Keratinocyte (primary cell): ENCODE results near the gene SMAD9. TPM values are rescaled to one million over a fixed set of nuclear protein-coding genes. Genes with fewer than 3 reads are reported as not detected.

Source experiments
- DNase-seq: peaks from one replicate; pipeline ENCODE4 v3.0.0-alpha.2; 2011; ENCODE audit warnings: low read depth, missing footprints, low spot score
- FAIRE-seq: peaks from 2 replicates; lab custom pipeline; 2011; peaks lifted over from hg19 to GRCh38; lab: Jason Lieb, UNC
- H2AFZ ChIP-seq: 2 replicates; pipeline ENCODE4 v1.6.0; 2012; ENCODE audit warnings: low read length, control low read depth, inconsistent platforms; ENCODE audit not compliant: control insufficient read depth
- H3K27ac ChIP-seq: 2 replicates; pipeline ENCODE4 v1.5.1; 2011; ENCODE audit warnings: low read length; ENCODE audit not compliant: control insufficient read depth, insufficient read depth
- H3K27me3 ChIP-seq: 3 replicates; pipeline ENCODE4 v1.6.0; 2011; ENCODE audit warnings: low read length; ENCODE audit not compliant: control insufficient read depth, insufficient read depth; ENCODE audit errors: extremely low read depth
- H3K36me3 ChIP-seq, 2 experiments: 2 replicates in 1 of 2; 3 replicates in 1 of 2; pipeline ENCODE4 v1.5.1; 2011; ENCODE audit warnings: low read length in 2 of 2, mild to moderate bottlenecking in 1 of 2; ENCODE audit not compliant: control insufficient read depth in 2 of 2, insufficient read depth in 2 of 2; ENCODE audit errors: extremely low read depth in 1 of 2
- H3K4me1 ChIP-seq: 3 replicates; pipeline ENCODE4 v1.5.1; 2011; ENCODE audit warnings: low read length; ENCODE audit not compliant: control insufficient read depth, insufficient read depth; ENCODE audit errors: extremely low read depth
- H3K4me2 ChIP-seq: 3 replicates; pipeline ENCODE4 v1.6.0; 2011; ENCODE audit warnings: low read depth, low read length; ENCODE audit not compliant: control insufficient read depth, insufficient read depth; ENCODE audit errors: extremely low read depth
- H3K4me3 ChIP-seq, 3 experiments: fragments of 200-600 bp in 1 of 3; sonication (generic) in 1 of 3; 2 replicates in 2 of 3; 3 replicates in 1 of 3; pipeline ENCODE4 v1.5.1; 2011 to 2016; ENCODE audit warnings: low read length in 3 of 3, mild to moderate bottlenecking in 3 of 3, control low read depth in 2 of 3, inconsistent platforms in 1 of 3, low read depth in 1 of 3, mixed read lengths in 1 of 3, mixed run types in 1 of 3, moderate library complexity in 1 of 3; ENCODE audit not compliant: control insufficient read depth in 2 of 3, insufficient read depth in 2 of 3; ENCODE audit errors: extremely low read depth in 1 of 3
- H3K79me2 ChIP-seq: 2 replicates; pipeline ENCODE4 v1.6.0; 2012; ENCODE audit warnings: low read length; ENCODE audit not compliant: control insufficient read depth, insufficient read depth
- H3K9ac ChIP-seq: 3 replicates; pipeline ENCODE4 v1.6.0; 2011; ENCODE audit warnings: low read length; ENCODE audit not compliant: control insufficient read depth, insufficient read depth; ENCODE audit errors: extremely low read depth
- H3K9me1 ChIP-seq: 3 replicates; pipeline ENCODE4 v1.6.0; 2011; ENCODE audit warnings: low read length; ENCODE audit not compliant: control insufficient read depth, insufficient read depth; ENCODE audit errors: extremely low read depth
- H3K9me3 ChIP-seq: 2 replicates; pipeline ENCODE4 v1.5.1; 2012; ENCODE audit warnings: low read depth, low read length; ENCODE audit not compliant: control insufficient read depth
- H4K20me1 ChIP-seq: 3 replicates; pipeline ENCODE4 v1.6.0; 2011; ENCODE audit warnings: low read length; ENCODE audit not compliant: control insufficient read depth, insufficient read depth; ENCODE audit errors: extremely low read depth
- EZH2 ChIP-seq: IDR thresholded peaks from one replicate; pipeline ENCODE4 v1.6.1; 2012; ENCODE audit warnings: inconsistent platforms, mild to moderate bottlenecking, low read length, moderate library complexity
- dilution Hi-C: fragments of 300-500 bp; cut with MboI; formaldehyde crosslinking; loops from one replicate; pipeline ENCODE4 v1.7.0; 2020; ENCODE audit warnings: low sequenced_read_pairs; ENCODE audit not compliant: extremely low pct_ligation_motif_present
- polyA plus RNA-seq, 5 experiments: library from polyadenylated mRNA; depleted of rRNA in 3 of 5; stranded (reverse) in 3 of 5; stranded (forward) in 1 of 5; unstranded in 1 of 5; fragments of >200 nt; gene quantifications; 1 replicate in 1 of 5; 2 replicates in 3 of 5; 3 replicates in 1 of 5; pipeline versions ENCODE4 v1.2.1 to v1.2.3, GENCODE V29; 2011 to 2012; ENCODE audit warnings: missing spikeins in 2 of 5, low read depth in 1 of 5, low replicate concordance in 1 of 5
- TF ChIP-seq, protein P1 (sequence below), 3 experiments: IDR thresholded peaks in 1 of 3; conservative IDR thresholded peaks in 1 of 3; optimal IDR thresholded peaks in 1 of 3; 2 replicates in 2 of 3; 3 replicates in 1 of 3; pipeline versions ENCODE3 to v1.5.1; 2011; ENCODE audit warnings: low read length in 3 of 3, mild to moderate bottlenecking in 3 of 3, moderate library complexity in 2 of 3, control low read depth in 1 of 3, inconsistent platforms in 1 of 3; ENCODE audit not compliant: insufficient read depth in 2 of 3; ENCODE audit errors: extremely low read depth in 1 of 3

SMAD9 gene
- polyA plus RNA-seq, 1 donor (not counting 4 experiments of a cell fraction or from before 2014, with no cell fraction given), result 0.10 TPM

DNA sequence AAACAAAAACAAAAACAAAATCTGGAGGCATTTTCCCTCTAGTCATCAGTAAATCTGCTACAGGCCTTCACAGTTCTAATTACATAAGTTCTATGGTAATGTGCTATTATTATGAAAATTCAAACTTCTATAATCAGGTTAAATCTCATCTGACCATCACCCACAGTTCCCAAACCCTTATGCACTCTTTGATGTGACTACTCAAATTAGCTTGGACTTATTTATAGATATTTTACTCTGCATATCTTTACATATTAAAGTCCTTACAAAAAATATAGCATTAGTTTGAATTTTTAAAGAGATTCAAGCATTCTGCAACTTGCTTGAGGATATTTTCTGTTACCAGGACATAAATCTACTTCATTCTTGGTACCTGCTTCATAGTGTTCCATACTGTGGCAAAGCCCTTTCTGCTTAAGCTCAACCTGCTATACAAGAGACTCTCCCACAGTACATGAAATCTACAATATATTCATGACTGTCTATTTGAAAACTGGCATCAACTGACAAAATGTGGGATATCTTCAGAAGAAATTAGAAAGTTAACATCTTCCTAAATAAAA is 22.9 kb downstream of the SMAD9 start:
- no peak overlapping the region for H3K4me2 ChIP-seq
- dilution Hi-C loops, result no loop called here
- H3K4me3 ChIP-seq, result no peak overlapping the region
- no peaks in the 10 kb centered on the region for H3K9me1 ChIP-seq
- FAIRE-seq (no peak), DNase-seq (no peak)
- H3K27me3 ChIP-seq, result no peaks in the 10 kb centered on the region
- no peaks in the 10 kb centered on the region for H3K4me1 ChIP-seq
- H3K79me2 ChIP-seq, result no peaks in the 10 kb centered on the region
- H3K36me3 ChIP-seq, result no peaks in the 10 kb centered on the region
- H2AFZ ChIP-seq, result no peak overlapping the region
- H3K9ac ChIP-seq, result no peak overlapping the region
- H4K20me1 ChIP-seq, result no peaks in the 10 kb centered on the region
- no peaks in the 10 kb centered on the region for H3K9me3 ChIP-seq
- no peak for TF ChIP-seq EZH2
- TF ChIP-seq, protein P1, sequence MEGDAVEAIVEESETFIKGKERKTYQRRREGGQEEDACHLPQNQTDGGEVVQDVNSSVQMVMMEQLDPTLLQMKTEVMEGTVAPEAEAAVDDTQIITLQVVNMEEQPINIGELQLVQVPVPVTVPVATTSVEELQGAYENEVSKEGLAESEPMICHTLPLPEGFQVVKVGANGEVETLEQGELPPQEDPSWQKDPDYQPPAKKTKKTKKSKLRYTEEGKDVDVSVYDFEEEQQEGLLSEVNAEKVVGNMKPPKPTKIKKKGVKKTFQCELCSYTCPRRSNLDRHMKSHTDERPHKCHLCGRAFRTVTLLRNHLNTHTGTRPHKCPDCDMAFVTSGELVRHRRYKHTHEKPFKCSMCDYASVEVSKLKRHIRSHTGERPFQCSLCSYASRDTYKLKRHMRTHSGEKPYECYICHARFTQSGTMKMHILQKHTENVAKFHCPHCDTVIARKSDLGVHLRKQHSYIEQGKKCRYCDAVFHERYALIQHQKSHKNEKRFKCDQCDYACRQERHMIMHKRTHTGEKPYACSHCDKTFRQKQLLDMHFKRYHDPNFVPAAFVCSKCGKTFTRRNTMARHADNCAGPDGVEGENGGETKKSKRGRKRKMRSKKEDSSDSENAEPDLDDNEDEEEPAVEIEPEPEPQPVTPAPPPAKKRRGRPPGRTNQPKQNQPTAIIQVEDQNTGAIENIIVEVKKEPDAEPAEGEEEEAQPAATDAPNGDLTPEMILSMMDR (optimal IDR thresholded peaks at IDR 0.05 in 1 of 3, IDR thresholded peaks at IDR 0.05 in 1 of 3, conservative IDR thresholded peaks at IDR 0.05 in 1 of 3; ENCODE audit: extremely low read depth in 1 of 3, insufficient read depth in 2 of 3, low read length in 3 of 3), result no peak
- no peak overlapping the region for H3K27ac ChIP-seq

DNA sequence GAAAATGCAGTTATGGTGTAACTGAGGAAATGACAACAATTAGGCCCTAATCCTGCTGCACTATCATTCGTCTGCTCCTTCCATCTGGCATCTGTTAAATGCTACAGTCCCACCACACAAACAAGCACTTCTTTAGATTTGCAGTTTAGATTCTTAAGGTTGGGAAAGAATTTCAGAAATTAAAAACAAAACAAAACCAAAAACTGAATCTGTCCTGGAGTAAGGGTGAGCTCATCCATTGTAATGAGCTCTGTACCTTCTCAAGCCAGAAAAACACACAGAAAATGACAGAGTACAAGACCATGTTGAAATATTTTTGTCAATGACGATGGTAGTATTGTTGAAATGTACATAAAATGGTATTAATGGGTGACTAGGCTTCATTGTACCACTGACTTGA is 28.3 kb downstream of the SMAD9 start:
- FAIRE-seq (no peak), DNase-seq (no peak)
- Histone ChIP-seq H3K27me3 (no peaks in the 10 kb centered on the region), H4K20me1 (no peaks in the 10 kb centered on the region), H3K9ac (no peak overlapping the region), H3K4me3 (no peak overlapping the region), H3K79me2 (no peaks in the 10 kb centered on the region), H3K4me1 (no peaks in the 10 kb centered on the region), H3K9me3 (no peaks in the 10 kb centered on the region), H3K36me3 (no peaks in the 10 kb centered on the region), H3K4me2 (no peak overlapping the region), H3K27ac (no peak overlapping the region), H3K9me1 (no peaks in the 10 kb centered on the region), H2AFZ (no peak overlapping the region)
- no peak for TF ChIP-seq EZH2
- TF ChIP-seq, protein P1 (optimal IDR thresholded peaks at IDR 0.05 in 1 of 3, IDR thresholded peaks at IDR 0.05 in 1 of 3, conservative IDR thresholded peaks at IDR 0.05 in 1 of 3; ENCODE audit: extremely low read depth in 1 of 3, insufficient read depth in 2 of 3, low read length in 3 of 3), result no peak
- dilution Hi-C loops, result no loop called here
